SH-SY5Y (cell line): ENCODE results near the gene PCED1A.

Experiments used
- GATA2 ChIP-seq: IDR thresholded peaks from 2 replicates; pipeline ENCODE4 v1.6.1; 2011; ENCODE audit warnings: mild to moderate bottlenecking, low read depth, low read length
- GATA3 ChIP-seq: IDR thresholded peaks from 2 replicates; pipeline ENCODE4 v1.6.1; 2011; ENCODE audit warnings: low read depth, mild to moderate bottlenecking, low read length, moderate library complexity

DNA sequence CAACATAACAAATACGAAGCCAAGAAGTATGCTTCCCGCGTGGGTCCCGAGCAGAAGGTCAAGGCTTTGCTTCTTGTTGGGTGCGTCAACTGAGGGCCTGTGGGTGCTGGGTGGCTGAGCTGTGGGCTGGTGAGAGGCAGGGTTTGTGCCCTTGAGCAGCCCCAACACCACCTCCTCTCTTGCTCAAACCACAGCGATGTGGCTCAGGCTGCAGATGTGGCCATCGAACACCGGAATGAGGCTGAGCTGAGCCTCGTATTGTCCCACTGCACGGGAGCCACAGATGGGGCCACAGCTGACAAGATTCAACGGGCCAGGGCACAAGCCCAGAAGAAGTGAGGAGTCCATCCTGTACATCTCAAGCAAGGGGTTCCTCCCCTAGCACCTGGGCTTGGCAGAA lies 25.8 kb upstream of the PCED1A start:
- no peak for TF ChIP-seq GATA2
- TF ChIP-seq GATA3, result no peak
